IMR-90 (cell line): ENCODE results near the gene GALM. TPM values are rescaled to one million over a fixed set of nuclear protein-coding genes. Genes with fewer than 3 reads are reported as not detected.

Source experiments
- ATAC-seq: fragments of 200-7000 bp; cut with Tn5 transposase; 2 replicates; pipeline ENCODE4 v1.9.1; 2020; ENCODE audit warnings: low read depth, mild to moderate bottlenecking, moderate library complexity
- BruUV-seq: library from RNA; stranded (reverse); fragments of 400-500 nt; replicated peaks from 2 replicates; lab custom pipeline; 2021; lab: Mats Ljungman, UMichigan
- CTCF ChIA-PET: fragments of 300-600 bp; formaldehyde crosslinking; extraction: SDS; loops from one replicate; lab custom pipeline; 2021; ENCODE audit warnings: antibody characterized with exemption; lab: Yijun Ruan, JAX
- POLR2A ChIA-PET: fragments of 300-600 bp; sonication (Branson Sonifier 250); formaldehyde crosslinking; loops from one replicate; lab custom pipeline; 2022; ENCODE audit warnings: antibody characterized with exemption; ENCODE audit not compliant: unreplicated experiment; lab: Charles Lee
- DNase-seq: peaks from one replicate; pipeline ENCODE4 v3.0.0; 2013
- H2AFZ ChIP-seq: replicated peaks from 2 replicates; pipeline ENCODE3; 2013; ENCODE audit warnings: low read length, mild to moderate bottlenecking; ENCODE audit not compliant: poor library complexity
- H2AK5ac ChIP-seq: 2 replicates; pipeline ENCODE4 v1.6.1; 2013; ENCODE audit warnings: low read depth, low read length, inconsistent platforms
- H2AK9ac ChIP-seq: replicated peaks from 2 replicates; pipeline ENCODE3; 2013; ENCODE audit warnings: mild to moderate bottlenecking, low read depth, low read length, moderate library complexity; ENCODE audit not compliant: poor library complexity
- H2BK120ac ChIP-seq: 2 replicates; pipeline ENCODE4 v1.6.1; 2013; ENCODE audit warnings: low read depth, low read length, inconsistent platforms
- H2BK15ac ChIP-seq: 3 replicates; pipeline ENCODE4 v1.6.1; 2013; ENCODE audit warnings: low read depth, low read length, inconsistent platforms
- H2BK20ac ChIP-seq: 2 replicates; pipeline ENCODE4 v1.6.1; 2013; ENCODE audit warnings: low read depth, mild to moderate bottlenecking, inconsistent platforms, low read length, moderate library complexity
- H2BK5ac ChIP-seq: 2 replicates; pipeline ENCODE4 v1.6.1; 2013; ENCODE audit warnings: mild to moderate bottlenecking, low read depth, low read length, inconsistent platforms; ENCODE audit not compliant: poor library complexity, severe bottlenecking
- H3K14ac ChIP-seq: replicated peaks from 2 replicates; pipeline ENCODE4 v1.6.1; 2013; ENCODE audit warnings: low read depth, low read length, inconsistent platforms
- H3K18ac ChIP-seq: 2 replicates; pipeline ENCODE4 v1.6.1; 2013; ENCODE audit warnings: low read depth, low read length, control low read depth
- H3K23ac ChIP-seq: 2 replicates; pipeline ENCODE4 v1.6.1; 2013; ENCODE audit warnings: low read depth, low read length, inconsistent platforms
- H3K27ac ChIP-seq: 2 replicates; pipeline ENCODE4 v1.5.1; 2013; ENCODE audit warnings: mild to moderate bottlenecking, control low read depth, low read length; ENCODE audit not compliant: insufficient read depth
- H3K27me3 ChIP-seq: 2 replicates; pipeline ENCODE4 v1.6.1; 2013; ENCODE audit warnings: low read length; ENCODE audit not compliant: control insufficient read depth, insufficient read depth
- H3K36me3 ChIP-seq: 2 replicates; pipeline ENCODE4 v1.6.1; 2013; ENCODE audit warnings: low read length, mixed read lengths; ENCODE audit not compliant: control insufficient read depth, insufficient read depth
- H3K4ac ChIP-seq: 2 replicates; pipeline ENCODE4 v1.6.1; 2013; ENCODE audit warnings: low read depth, low read length, inconsistent platforms
- H3K4me1 ChIP-seq: 2 replicates; pipeline ENCODE4 v1.6.1; 2013; ENCODE audit warnings: low read length, mixed read lengths; ENCODE audit not compliant: control insufficient read depth, insufficient read depth
- H3K4me2 ChIP-seq: 2 replicates; pipeline ENCODE4 v1.6.1; 2013; ENCODE audit warnings: low read depth, mild to moderate bottlenecking, control low read depth, low read length, moderate library complexity
- H3K4me3 ChIP-seq: 2 replicates; pipeline ENCODE4 v1.5.1; 2013; ENCODE audit warnings: low read depth, mild to moderate bottlenecking, control low read depth, low read length, moderate library complexity; ENCODE audit not compliant: insufficient read depth
- H3K56ac ChIP-seq: 2 replicates; pipeline ENCODE4 v1.6.1; 2013; ENCODE audit warnings: low read length, inconsistent platforms; ENCODE audit not compliant: insufficient read depth; ENCODE audit errors: extremely low read depth
- H3K79me1 ChIP-seq, 2 experiments: 2 replicates each; pipeline ENCODE4 v1.6.1; 2013; ENCODE audit warnings: low read length in 2 of 2, inconsistent platforms in 1 of 2, low read depth in 1 of 2
- H3K9ac ChIP-seq: 2 replicates; pipeline ENCODE4 v1.6.1; 2013; ENCODE audit warnings: low read depth, low read length, control low read depth
- H3K9me1 ChIP-seq: 2 replicates; pipeline ENCODE4 v1.6.1; 2013; ENCODE audit warnings: low read length, inconsistent platforms; ENCODE audit not compliant: insufficient read depth
- H3K9me3 ChIP-seq: 2 replicates; pipeline ENCODE4 v1.6.1; 2013; ENCODE audit warnings: low read length; ENCODE audit not compliant: control insufficient read depth, insufficient read depth
- H4K20me1 ChIP-seq: 2 replicates; pipeline ENCODE4 v1.6.1; 2013; ENCODE audit warnings: low read length, inconsistent platforms; ENCODE audit not compliant: insufficient read depth
- H4K5ac ChIP-seq: 2 replicates; pipeline ENCODE4 v1.6.1; 2013; ENCODE audit warnings: mild to moderate bottlenecking, low read depth, low read length, control low read depth
- H4K8ac ChIP-seq, 2 experiments: 2 replicates each; pipeline ENCODE4 v1.6.1; 2013; ENCODE audit warnings: low read depth in 2 of 2, low read length in 2 of 2, control low read depth in 1 of 2, inconsistent platforms in 1 of 2
- H4K91ac ChIP-seq: 2 replicates; pipeline ENCODE4 v1.6.1; 2013; ENCODE audit warnings: low read depth, low read length, inconsistent platforms; ENCODE audit not compliant: insufficient read depth
- BHLHE40 ChIP-seq: fragments of 150-350 bp; IDR thresholded peaks from 2 replicates; pipeline ENCODE4 v1.6.1; 2016; ENCODE audit warnings: mild to moderate bottlenecking, low read depth, low read length
- CEBPB ChIP-seq: IDR thresholded peaks from 2 replicates; pipeline ENCODE4 v1.6.1; 2012; ENCODE audit warnings: low read depth, low read length, improper control_type of control experiment
- CTCF ChIP-seq: conservative IDR thresholded peaks from 2 replicates; pipeline ENCODE4 v1.5.1; 2012; ENCODE audit warnings: mild to moderate bottlenecking, low read depth, low read length, improper control_type of control experiment
- MXI1 ChIP-seq: IDR thresholded peaks from 2 replicates; pipeline ENCODE4 v1.6.1; 2012; ENCODE audit warnings: low read depth, mild to moderate bottlenecking, low read length, moderate library complexity, borderline replicate concordance
- NFE2L2 ChIP-seq: fragments of 150-350 bp; IDR thresholded peaks from 2 replicates; pipeline ENCODE4 v1.6.1; 2016; ENCODE audit warnings: low read depth, mild to moderate bottlenecking, low read length
- RAD21 ChIP-seq: IDR thresholded peaks from 2 replicates; pipeline ENCODE4 v1.6.1; 2012; ENCODE audit warnings: low read length, improper control_type of control experiment
- RFX5 ChIP-seq: IDR thresholded peaks from 2 replicates; pipeline ENCODE4 v1.8.0; 2012; ENCODE audit warnings: low read depth, mild to moderate bottlenecking, low read length, moderate library complexity
- SMC3 ChIP-seq: fragments of 150-350 bp; IDR thresholded peaks from 2 replicates; pipeline ENCODE4 v1.6.1; 2016; ENCODE audit warnings: low read depth, mild to moderate bottlenecking, antibody characterized with exemption, low read length, moderate library complexity
- WGBS, 2 experiments: methylation state at CpG; one replicate each; pipeline versions ENCODE4 v1.1.5 to v1.1.7; 2013; ENCODE audit warnings: missing lambda C conversion rate in 2 of 2; ENCODE audit not compliant: insufficient read length in 1 of 2; ENCODE audit errors: extremely low coverage in 2 of 2; 5-methylcytosine and 5-hydroxymethylcytosine counted together
- dilution Hi-C: fragments of 300-500 bp; cut with HindIII; formaldehyde crosslinking; loops from one replicate; pipeline ENCODE4 v1.14.3; 2018; ENCODE audit warnings: low sequenced_read_pairs; ENCODE audit not compliant: unreplicated experiment
- in situ Hi-C: fragments of 300-500 bp; cut with MboI; formaldehyde crosslinking; loops from 3 replicates; pipeline ENCODE4 v1.14.3; 2019; ENCODE audit warnings: low sequenced_read_pairs, inconsistent platforms, mixed read lengths
- intact Hi-C: fragments of 100-400 bp; cut with micrococcal nuclease; formaldehyde crosslinking; loops from 2 replicates; pipeline ENCODE4 v1.10.0; 2022
- polyA plus RNA-seq, 3 experiments: library from polyadenylated mRNA; depleted of rRNA; stranded (reverse); fragments of >200 nt; gene quantifications; 2 replicates each; pipeline ENCODE4 v1.2.3, GENCODE V29; 2012; ENCODE audit warnings: low replicate concordance in 1 of 3
- total RNA-seq: library from RNA; depleted of rRNA; stranded (reverse); fragments of >200 nt; gene quantifications from 2 replicates; pipeline ENCODE4 v1.2.3, GENCODE V29; 2012
- TF ChIP-seq, protein P1 (sequence below): fragments of 150-350 bp; IDR thresholded peaks from 2 replicates; pipeline ENCODE4 v1.6.1; 2016; ENCODE audit warnings: low read depth, mild to moderate bottlenecking, low read length, moderate library complexity, borderline replicate concordance

Gene GALM
- total and polyA plus RNA-seq, 2 of the 4 experiments (the other 2 are of a cell fraction), result 12.1 to 24.2 TPM

DNA sequence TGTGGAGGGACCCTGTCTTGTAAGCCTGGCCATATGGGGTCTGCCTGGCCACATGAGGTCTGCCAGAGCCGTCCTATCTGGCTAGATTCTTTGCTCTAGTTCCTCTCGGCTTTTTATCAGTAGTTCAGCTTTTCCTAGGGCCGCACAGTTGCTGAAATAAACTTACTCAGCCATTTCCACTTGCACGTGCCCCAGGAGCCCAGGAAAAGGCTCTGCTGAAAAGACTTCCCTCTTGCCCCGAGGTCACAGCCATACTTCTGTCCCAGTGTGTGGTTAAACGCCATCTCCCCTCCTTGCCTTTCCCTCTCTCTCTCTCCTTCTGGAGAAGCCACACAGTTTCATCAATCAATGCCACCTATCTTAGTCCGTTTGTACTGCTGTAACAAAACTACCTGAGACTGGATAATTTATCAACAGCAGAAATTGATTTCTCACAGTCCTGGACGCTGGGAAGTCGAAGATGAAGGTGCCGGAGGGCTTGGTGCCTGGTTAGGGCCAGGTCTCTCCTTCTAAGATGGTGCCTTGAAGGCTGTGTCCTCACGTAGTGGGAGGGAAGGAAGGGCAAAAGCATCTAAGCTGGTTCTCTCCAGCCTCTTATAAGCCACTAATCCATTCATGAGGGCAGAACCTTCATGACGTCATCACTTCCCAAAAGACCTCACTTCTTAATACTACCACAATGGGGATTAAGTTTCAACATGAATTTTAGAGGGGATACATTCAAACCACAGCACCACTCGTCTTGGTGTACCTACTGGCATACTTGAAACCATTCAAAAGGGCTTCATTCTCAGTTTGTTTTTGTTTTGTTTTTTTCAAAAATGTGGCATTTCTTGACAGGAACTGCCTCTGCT lies 11.2 kb upstream of the GALM start (continued):
- TF ChIP-seq CTCF, result no peak

DNA sequence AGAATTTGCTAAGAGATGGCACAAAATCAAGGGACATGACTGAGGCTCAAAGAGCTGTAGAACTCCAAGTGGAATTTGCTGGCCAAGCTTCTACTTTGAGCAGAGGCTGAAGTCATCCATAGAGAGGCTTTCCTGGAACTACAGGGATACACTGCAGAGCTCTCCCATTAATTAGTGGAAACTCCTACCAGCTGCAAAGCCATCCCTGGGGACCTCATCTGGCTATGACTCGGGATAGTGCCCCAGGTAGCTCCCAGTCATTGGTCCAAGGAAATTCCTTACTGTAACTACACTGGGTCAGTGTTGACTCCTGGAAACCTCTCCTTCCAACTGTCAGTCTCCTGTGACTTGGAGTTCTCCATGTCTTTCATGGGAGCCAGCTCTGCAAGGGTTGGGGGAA lies 10.5 kb upstream of the GALM start:
- DNase-seq, result no peak
- no peak overlapping the region for H3K18ac ChIP-seq
- no peak overlapping the region for H2AK5ac ChIP-seq
- H4K8ac ChIP-seq, result no peak overlapping the region
- POLR2A ChIA-PET, result no interaction called here
- TF ChIP-seq CEBPB (no peak), SMC3 (no peak), MXI1 (no peak), NFE2L2 (no peak), RAD21 (no peak), BHLHE40 (no peak), RFX5 (no peak)
- TF ChIP-seq, protein P1, sequence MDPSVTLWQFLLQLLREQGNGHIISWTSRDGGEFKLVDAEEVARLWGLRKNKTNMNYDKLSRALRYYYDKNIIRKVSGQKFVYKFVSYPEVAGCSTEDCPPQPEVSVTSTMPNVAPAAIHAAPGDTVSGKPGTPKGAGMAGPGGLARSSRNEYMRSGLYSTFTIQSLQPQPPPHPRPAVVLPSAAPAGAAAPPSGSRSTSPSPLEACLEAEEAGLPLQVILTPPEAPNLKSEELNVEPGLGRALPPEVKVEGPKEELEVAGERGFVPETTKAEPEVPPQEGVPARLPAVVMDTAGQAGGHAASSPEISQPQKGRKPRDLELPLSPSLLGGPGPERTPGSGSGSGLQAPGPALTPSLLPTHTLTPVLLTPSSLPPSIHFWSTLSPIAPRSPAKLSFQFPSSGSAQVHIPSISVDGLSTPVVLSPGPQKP, result no peak
- dilution Hi-C loops, result no loop called here
- no peak overlapping the region for H3K23ac ChIP-seq
- no peak overlapping the region for H3K27ac ChIP-seq
- ATAC-seq, result no peak
- no peak overlapping the region for H3K4ac ChIP-seq
- H3K14ac ChIP-seq, result no peak overlapping the region
- no peaks in the 10 kb centered on the region for H3K79me1 ChIP-seq
- H2BK20ac ChIP-seq, result no peak overlapping the region
- no peak overlapping the region for H2AFZ ChIP-seq
- no peak overlapping the region for H2AK9ac ChIP-seq
- no peaks in the 10 kb centered on the region for H4K20me1 ChIP-seq
- no peaks in the 10 kb centered on the region for H3K9me3 ChIP-seq
- H3K36me3 ChIP-seq, result no peaks in the 10 kb centered on the region
- no peak overlapping the region for H3K4me3 ChIP-seq
- H3K9me1 ChIP-seq, result no peaks in the 10 kb centered on the region; the same call in 1 of the 2 replicates
- no peak overlapping the region for H4K91ac ChIP-seq
- intact Hi-C loops, result no loop called here
- H2BK5ac ChIP-seq, result no peak overlapping the region
- no peak overlapping the region for H3K56ac ChIP-seq
- no peak overlapping the region for H3K4me2 ChIP-seq
- BruUV-seq, result no TSS peak
- in situ Hi-C loops, result no loop called here
- H3K27me3 ChIP-seq, result no peaks in the 10 kb centered on the region; the same call in 1 of the 2 replicates
- no peak overlapping the region for H4K5ac ChIP-seq
- H3K4me1 ChIP-seq, result no peaks in the 10 kb centered on the region; the same call in 1 of the 2 replicates
- no peak overlapping the region for H2BK120ac ChIP-seq
- H3K9ac ChIP-seq, result no peak overlapping the region
- no peak overlapping the region for H2BK15ac ChIP-seq
- WGBS, 2 experiments, result 83% methylated on average over 1 of the region's 1 CpG; no CpG with 5 or more reads in 1 of the 2 experiments
- CTCF ChIA-PET, result no interaction called here
